ENCODE measurements around the gene LMX1B.

Gene LMX1B

DNA sequence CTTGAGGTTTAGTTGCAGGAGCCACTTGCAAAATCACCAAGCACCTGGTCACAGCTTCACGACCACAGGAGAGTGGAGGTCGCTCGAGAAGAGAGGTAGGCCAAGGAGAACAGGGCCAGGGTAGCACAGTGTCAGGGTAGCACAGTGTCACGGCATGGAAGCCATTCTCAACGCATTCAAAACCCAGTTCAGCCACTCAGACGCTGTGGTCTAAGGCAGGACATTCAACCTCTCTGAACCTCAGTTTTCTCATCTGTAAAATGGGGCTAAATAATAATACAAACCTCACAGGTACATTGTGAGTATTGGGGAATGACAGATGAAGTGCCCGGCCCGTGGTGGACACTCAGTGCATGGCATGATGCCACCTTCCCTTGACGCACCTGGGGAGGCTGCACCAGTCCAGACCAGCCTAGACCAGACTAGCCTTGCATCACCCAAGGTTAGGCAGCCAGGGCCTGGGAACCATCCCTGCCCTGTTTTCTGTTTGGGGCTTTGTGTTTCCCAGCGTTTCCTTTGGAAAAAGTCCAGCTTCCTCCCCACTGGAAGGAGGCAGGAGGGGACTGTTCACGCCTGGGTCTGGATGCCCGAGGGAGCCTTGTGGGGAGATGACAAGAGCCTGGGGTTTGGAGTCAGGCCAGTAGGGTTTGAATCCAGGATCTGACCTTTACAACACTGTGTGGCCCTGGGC is 7.8 kb upstream of the LMX1B start:
- no peak for DNase-seq

DNA sequence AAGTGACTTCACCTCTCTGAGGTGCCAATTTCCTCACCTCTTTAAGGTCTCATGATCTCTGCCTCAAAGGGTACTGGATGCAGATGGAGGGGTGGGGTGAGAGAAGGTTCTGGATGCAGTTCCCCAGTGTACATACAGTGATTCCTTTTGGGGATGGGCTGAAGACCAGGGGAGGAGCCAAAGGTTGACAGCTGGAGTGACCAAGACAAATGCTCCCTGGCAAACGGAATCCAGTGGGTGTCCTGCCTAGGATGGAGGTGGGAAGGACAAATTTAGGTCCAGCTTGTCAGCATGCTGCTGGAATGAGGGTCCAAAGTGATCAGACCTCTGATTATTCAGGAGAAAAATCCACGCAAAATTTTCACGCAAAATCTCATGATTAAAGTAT is 7.3 kb upstream of the LMX1B start:
- no peak for DNase-seq

DNA sequence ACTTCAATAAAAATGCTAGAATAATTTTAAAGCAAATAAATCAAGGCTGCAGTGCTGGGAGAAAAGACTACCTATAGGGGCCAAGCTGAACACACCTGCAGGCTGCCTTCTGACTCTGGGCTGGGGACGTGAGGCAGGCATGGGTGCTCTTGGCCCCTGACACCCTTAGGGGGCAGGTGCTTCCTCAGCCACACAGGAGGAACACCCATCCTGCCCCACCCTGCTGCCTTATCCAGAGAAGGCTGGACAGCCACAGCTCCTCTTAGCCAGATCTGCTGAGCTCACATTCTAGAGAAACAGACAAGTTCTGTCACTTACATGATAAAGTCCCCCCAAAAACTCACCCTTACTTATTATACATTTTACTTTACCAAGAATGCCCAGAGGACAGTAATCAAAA is 6.6 kb upstream of the LMX1B start:
- no peak for DNase-seq

- DNase-seq, result no peak
Measured at GRCh38 chr9:126607731-126608130, 6.0 kb upstream of the LMX1B start.

- no peak for DNase-seq
Measured at GRCh38 chr9:126608551-126608950, 5.2 kb upstream of the LMX1B start.

GRCh38 chr9:126609191-126609590 is 4.5 kb upstream of the LMX1B start:
- no peak for DNase-seq

GRCh38 chr9:126609711-126610388 is 3.9 kb upstream of the LMX1B start:
- DNase-seq, result no peak

- DNase-seq, result no peak
Measured at GRCh38 chr9:126611193-126611591, 2.5 kb upstream of the LMX1B start.

DNA sequence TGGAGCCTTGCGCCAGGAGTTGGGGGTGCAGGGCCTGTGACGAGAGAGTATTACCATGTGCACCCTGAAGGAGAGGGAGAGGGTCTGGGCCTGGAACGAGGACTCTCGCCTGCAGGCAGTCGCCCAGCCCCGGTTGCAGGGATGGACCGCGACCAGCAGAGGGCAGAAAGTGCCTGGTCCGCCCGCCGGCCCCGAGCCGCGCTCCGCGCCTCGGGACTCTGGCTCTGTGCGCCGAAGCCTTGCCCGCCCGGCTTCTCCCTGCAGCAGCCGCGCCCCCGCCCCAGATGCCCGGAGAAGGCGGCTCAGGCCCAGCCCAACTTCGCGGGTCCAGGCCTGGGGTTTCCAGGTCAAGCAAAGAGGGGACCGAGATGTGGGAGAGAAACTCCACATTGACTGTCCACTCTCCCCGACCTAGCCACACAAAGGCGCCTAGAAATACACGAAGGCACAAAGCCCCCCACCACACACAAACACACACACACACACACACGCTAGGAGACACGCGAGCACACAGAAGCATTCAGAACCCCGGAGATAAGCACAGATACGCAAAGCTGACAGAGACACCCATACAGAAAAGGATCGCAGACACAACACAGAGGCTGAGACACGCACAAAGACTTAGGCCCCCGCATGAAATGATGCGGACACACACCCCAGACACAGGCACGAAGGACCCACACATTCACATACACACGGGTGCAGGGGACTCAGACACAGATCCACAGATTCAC is 2.0 kb upstream of the LMX1B start:
- DNase-seq, result peak; percentile 30

- DNase-seq, result no peak
Measured at GRCh38 chr9:126612326-126612812, 1.4 kb upstream of the LMX1B start.

- no peak for DNase-seq
Measured at GRCh38 chr9:126612813-126613641, 701 bp upstream of the LMX1B start.

DNA sequence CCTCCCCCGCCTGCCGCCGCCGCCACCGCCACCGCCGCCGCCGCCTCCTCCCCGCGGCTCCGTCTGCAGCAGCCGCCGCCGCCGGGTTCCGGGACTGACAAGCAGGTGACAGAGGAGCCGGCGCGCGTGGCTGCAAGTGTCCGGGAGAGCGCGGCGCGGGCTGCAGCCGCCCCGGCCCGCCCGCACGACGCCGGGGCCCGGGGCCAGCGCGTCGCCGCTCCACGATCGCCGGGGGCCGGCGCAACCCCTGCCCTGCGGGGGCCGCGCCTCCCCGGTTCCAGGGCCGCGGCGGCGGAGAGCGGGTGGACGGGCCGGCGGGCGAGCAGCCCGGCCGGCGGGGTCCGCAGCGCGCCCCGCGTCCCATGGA is 343 bp downstream of the LMX1B start:
- no peak for DNase-seq

- DNase-seq, result no peak
Measured at GRCh38 chr9:126614455-126615244, 922 bp downstream of the LMX1B start.

DNA sequence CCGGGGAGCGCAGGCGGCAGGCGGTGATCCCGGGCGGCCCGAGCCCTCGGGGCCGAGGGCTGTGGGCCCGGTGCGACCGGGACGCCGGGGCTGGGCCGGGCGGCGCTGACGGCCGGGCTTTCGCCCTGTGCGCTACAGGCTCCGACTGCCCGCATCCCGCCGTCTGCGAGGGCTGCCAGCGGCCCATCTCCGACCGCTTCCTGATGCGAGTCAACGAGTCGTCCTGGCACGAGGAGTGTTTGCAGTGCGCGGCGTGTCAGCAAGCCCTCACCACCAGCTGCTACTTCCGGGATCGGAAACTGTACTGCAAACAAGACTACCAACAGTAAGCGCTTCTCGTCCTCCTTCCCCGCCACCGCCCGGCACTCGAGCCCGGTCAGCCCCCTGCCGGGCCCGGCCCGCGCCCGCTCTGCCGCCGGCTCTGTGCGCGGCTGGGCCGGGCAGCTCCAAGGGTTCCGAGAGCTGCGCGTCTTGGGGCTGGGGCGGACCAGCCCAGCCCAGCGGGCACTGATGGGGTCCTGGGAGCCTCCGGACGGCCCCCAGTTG is 1.6 kb downstream of the LMX1B start:
- no peak for DNase-seq

GRCh38 chr9:126615791-126616447 is 2.2 kb downstream of the LMX1B start:
- DNase-seq, result no peak

DNA sequence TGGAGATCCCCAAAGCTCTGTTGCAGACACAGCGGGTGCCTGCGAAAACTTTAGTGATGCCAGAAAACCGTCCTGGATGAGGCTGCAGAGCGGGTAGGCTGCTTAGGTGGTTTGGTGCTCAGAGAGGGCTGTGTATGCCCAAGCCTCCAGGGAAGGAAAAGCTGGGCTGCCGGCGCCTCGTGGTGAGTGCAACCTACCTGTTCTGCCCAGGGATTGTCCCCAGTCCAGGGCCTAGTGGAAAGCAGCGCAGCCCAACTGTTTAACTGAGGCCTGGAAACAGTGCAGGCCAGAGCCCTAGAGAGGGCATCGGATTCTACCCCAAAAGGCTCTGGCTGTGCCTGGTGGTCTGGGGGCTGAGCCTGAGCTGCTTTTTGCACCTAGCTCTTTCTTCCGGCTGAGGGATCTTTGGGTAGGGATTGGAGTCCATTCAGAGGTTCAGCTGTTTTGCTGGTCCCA is 2.8 kb downstream of the LMX1B start:
- no peak for DNase-seq

DNA sequence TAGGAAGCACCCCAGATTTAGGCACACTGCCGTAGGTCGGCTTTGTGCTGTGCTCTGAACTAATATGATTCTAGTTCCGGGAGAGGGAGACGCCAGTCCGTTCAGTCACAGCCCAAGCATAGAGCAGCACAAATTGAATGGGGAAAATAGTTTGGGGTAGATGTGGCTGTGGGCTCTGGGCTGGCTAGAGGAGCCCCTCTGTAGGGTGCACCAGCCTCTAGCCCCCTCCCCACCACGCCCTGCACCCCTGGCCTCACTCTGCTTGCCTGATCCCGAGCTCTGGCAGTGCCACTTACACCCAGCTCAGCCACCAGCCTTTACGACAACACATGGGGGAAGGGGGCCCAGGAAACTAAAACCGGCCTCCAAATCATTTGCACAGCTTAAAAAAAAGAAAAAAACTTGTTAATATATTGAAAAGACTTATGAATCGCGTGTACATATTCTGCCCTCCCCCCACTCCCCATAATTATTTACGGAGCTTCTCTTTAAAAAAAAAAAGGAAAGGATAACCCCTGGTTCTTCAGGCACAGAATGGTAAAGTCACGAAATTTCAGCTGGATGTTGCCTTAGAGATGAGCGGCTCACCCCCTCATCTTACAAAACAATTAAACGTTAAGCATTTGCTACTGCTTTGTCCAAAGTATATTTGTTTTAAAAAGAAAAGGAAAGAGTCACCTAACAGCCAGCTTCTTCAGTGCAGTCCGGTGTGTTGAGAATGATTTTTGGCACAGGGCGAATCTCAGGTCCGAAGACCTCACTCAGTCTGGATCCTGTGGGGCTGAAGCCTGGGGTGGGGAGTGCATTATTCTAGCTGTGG is 3.5 kb downstream of the LMX1B start:
- DNase-seq, result no peak

- no peak for DNase-seq
Measured at GRCh38 chr9:126617823-126618165, 4.1 kb downstream of the LMX1B start.

- DNase-seq, result no peak
Measured at GRCh38 chr9:126618190-126618584, 4.5 kb downstream of the LMX1B start.

GRCh38 chr9:126618585-126619360 is 5.0 kb downstream of the LMX1B start:
- no peak for DNase-seq
